ENCODE data around the gene AURKAIP1.
"Not testable (repeated sequence)": the region's sequence is repeated elsewhere in the genome, so short reads cannot be mapped to it uniquely, and the experiment has no call there.

The AURKAIP1 gene

DNA sequence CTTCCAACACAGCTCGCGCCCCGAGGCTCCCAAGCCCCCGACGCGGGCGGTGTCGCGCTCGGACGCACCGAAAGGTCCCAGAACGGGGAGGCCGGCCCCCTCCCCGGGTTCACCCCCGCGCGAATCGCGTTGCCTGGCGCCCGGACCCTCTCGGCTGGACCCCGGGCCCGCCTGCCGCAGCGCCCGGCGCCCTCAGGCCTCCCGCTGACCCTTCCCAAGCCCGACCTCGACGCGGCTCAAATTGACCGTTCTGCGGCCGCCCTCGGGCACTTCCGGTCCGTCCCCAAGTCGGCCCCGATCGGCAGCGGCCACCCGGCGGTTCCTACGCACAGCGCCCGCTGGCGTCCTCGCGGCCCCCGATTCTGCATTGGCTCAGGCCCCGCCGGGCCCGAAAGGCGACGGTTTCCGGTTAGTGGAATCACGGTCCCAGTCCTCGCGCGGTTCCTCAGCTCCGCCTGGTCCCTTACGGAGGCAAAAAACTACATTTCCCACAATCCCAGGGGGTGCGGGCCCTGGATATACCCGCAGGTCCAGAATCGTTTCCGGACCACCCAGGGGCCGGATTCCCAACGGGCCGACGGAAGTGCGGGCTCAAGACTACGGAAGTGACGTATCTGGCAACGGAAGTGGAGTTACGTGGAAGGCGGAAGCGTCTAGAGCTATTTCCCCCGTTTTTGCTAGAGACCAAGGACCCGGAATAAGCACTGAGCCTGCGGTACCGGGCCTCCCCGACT is at the start of gene AURKAIP1:
Gene AURKAIP1, minus strand, starts transcription at position 279 of the 734 bp plus-strand sequence. CDS start 451 bp downstream, outside the sequence.
- peak; percentile 97 for DNase-seq (ENCODE audit: low spot score)

- DNase-seq (ENCODE audit: low spot score), result no peak
Observed at GRCh38 chr1:1424707-1425106, 49.7 kb upstream of the AURKAIP1 start.

GRCh38 chr1:1423245-1423597 is 48.2 kb upstream of the AURKAIP1 start:
- no peak for DNase-seq (ENCODE audit: low spot score)

GRCh38 chr1:1422465-1423244 is 47.6 kb upstream of the AURKAIP1 start:
- no peak for DNase-seq (ENCODE audit: low spot score)

- no peak for DNase-seq (ENCODE audit: low spot score)
Observed at GRCh38 chr1:1421907-1422464, 47.0 kb upstream of the AURKAIP1 start.

DNA sequence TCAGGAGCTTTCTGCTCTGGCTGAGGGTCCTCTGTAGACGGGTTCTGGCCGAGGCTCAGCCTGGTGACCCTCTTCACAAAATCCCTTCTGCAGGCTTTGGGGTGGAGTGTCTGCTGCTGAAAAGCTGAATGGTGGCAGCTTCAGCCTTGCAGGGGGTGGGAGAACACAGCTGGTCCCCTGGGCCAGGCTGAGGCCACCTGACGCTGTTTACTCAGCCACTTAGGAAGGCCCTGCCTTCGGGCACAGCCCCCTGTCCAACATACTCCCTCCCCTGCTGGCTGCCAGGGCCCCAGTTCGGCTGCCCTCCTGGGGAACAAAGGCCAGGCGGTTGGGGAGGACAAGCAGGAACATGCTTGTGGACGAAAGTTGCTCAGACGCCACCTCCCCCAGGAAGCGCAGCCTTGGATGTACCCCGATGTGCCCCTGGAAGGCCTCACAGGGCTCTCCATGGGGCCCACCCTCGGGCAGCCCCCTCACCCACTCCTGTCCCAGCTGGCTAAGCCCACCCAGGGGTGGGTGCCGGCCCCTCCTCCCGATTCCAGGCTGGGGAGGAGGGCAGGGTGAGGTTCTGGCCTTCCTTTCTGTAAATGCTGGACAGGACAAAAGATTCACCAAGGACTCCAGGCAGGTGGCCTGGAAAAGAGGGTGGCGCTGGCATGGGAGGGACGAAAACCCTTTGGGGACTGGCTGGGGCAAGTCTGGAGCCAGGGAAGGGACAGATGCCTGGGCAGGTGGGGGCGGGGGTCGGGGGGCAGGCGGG is 46.3 kb upstream of the AURKAIP1 start, which contains the start of gene ANKRD65:
Gene ANKRD65, minus strand, starts transcription at position 130 of the 760 bp plus-strand sequence. CDS start 271 bp downstream, outside the sequence.
- DNase-seq (ENCODE audit: low spot score), result no peak

DNA sequence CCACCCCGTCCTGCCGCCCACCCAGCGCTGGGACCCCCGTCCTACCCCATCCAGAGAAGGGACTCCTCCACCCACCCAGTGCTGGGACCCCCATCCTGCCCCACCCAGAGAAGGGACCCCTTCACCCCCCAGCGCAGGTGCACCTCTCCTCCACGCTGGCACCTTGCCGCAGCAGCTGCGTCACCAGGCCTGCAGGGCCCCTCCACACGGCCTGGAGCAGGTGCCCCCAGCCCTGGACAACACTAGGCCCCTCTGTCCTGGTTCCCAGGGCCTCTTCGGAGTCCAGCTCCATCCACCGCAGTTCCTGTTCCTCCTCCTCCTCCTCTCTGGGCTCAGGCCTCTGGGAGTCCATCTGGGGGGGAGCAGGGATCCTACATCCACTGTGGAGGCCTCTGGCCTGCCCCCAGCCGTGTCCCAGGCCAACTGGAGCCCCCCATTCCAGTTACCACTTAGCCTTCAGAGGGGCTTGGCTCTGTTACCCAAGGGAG is 45.7 kb upstream of the AURKAIP1 start:
- DNase-seq (ENCODE audit: low spot score), result no peak

DNA sequence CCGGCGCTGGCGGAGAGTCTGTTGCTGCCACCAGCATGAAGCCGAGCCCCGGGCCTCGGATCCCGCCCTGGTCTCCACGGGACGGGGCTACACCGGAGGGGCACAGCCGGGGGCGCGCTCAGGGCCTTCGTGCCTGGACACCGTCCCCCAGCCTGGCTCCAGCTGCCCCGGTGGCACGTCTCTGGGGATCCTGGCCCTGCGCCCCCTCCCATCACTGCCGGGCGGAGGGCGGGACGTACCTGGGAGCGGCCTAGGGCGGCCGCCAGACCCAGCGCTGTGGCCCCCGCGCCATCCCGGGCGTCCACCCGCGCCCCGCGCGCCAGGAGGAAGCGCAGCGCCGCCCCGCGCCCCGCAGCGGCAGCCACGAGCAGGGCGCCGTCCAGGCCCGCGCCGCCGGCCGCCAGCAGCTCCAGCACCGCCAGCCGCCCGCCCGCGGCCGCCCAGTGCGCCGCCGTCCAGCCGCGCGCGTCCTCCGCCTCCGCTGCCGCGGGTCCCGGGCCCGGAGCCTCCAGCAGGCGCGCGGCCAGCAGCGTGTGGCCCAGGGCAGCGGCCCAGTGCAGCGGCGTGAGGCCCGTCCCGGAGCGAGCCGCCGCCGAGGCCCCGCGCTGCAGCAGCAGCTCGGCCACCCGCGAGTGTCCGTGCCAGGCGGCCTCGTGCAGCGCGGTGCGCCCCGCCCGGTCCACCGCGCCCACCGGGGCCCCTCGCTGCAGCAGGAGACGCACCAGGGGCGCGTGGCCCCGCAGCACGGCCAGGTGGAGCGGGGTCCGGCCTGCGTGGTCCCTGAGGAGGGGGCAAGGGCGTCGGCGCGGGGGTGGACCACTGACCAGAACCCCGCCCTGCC is 45.0 kb upstream of the AURKAIP1 start:
- DNase-seq (ENCODE audit: low spot score), result peak; percentile 3

- no peak for DNase-seq (ENCODE audit: low spot score)
Observed at GRCh38 chr1:1419363-1419812, 44.4 kb upstream of the AURKAIP1 start.

DNA sequence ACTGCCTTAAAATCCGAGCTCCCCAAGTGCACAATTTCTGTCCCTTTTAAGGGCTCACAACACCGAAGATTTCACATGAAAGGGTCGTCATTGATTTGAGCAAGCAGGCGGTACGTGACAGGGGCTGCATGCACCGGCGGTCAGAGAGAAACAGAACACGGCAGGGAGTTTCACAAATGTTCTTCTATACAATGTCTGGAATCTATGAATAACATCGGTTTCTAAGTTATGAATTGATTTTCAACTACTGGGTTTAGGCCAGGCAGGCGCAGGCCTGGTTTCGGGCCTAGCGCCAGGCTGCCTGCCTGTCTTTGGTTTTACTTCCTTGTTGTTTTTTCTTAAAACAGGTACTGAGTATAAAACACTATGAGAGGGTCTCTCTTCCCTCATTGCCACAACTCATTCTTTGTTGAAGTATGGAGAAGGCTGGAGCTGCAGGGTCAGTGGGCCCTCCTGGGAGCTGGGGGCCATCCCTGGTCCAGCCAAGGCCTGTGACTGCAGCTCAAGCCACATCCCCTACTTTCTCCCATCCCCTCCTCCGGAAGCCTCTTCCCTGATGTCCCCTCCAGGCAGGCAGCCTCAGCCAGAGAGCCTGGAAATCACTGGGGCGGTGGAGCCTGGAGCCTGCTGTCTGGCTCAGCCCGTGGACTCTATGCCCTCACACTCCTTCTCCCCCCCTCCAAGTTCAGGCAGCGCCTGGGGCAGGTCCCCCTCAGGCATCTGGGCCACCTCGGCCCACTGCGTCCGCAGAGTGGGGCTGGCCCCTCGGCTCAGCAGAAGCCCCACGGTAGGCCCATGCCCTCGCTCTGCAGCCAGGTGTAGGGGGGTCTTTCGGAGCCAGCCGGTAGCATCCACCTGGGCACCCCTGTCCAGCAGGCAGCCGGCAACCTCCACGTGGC is 43.7 kb upstream of the AURKAIP1 start:
- no peak for DNase-seq (ENCODE audit: low spot score)

DNA sequence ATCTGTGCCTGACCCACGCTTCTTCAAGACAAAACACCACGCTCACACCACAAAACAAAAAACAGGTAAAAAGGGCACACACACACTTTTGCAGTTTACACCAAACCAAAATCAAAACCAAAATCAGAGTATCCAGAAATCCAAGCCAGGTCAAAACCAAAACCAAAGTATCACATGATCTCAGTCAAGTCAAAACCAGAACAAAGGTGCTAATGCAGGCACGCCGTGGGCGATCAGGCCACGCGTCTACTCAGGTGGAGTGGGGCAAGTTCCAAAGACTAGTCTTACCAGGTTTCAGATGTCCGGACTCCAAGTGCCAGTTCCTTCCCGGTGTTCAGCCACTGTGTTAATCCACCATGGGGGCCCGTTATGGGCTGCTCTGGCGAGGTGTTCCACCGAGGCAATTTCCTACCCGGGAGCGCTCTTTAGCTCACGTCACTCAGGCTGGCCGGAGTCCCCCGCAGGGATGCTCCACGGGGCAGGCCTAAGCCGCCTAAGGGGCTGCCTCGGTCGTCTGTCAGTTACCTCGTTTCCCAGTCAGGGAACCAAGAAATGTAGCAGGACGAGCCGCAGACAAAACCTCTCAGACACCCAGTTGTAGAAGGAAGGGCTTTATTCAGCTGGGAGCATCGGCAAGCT is 42.9 kb upstream of the AURKAIP1 start:
- DNase-seq (ENCODE audit: low spot score), result not testable (repeated sequence)

DNA sequence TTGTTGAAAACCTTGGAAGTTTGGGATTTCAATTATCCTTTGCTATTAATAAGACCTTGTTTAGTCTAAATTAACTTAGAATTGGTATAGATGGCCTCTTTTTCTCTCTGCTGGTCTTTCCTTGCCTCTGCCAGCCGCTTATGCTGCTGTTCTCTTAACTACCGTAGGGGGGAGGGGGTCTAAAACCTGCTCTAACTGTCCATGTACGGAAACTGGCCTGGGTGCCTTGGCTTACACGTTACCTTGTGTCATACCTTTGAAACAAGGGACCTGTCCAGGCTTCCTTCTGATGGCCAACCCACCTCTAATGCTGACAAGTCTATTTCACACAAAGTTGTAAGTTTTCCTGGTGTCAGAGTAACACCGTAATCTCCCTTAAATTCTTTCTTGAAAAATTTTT is 42.4 kb upstream of the AURKAIP1 start:
- DNase-seq (ENCODE audit: low spot score), result not testable (repeated sequence)

GRCh38 chr1:1415751-1416150 is 40.7 kb upstream of the AURKAIP1 start:
- DNase-seq (ENCODE audit: low spot score), result no peak

DNA sequence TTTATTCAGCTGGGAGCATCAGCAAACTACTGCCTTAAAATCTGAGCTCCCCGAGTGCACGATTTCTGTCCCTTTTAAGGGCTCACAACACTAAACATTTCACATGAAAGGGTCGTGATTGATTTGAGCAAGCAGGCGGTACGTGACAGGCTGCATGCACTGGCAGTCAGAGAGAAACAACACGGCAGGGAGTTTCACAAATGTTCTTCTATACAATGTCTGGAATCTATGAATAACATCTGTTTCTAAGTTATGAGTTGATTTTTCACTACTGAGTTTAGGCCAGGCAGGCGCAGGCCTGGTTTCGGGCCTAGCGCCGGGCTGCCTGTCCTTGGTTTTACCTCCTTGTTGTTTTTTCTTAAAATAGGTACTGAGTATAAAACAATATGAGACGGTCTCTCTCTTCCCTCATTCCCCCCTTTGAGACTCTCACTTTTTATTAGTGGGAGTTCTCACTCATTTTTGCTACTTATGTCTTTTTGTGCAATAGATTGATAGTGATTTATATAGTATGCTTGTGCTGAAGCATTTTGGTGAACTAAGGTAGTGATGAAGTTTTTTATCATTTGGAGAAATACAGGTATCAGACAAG is 37.4 kb upstream of the AURKAIP1 start:
- not testable (repeated sequence) for DNase-seq (ENCODE audit: low spot score)

GRCh38 chr1:1411626-1412025 is 36.6 kb upstream of the AURKAIP1 start:
- no peak for DNase-seq (ENCODE audit: low spot score)

DNA sequence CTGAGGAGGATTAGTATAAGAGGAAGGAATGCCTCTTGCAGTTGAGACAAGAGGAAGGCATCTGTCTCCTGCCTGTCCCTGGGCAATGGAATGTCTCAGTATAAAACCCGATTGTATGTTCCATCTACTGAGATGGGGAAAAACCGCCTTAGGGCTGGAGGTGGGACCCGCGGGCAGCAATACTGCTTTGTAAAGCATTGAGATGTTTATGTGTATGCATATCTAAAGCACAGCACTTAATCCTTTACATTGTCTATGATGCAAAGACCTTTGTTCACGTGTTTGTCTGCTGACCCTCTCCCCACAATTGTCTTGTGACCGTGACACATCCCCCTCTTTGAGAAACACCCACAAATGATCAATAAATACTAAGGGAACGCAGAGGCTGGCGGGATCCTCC is 35.2 kb upstream of the AURKAIP1 start:
- DNase-seq (ENCODE audit: low spot score), result not testable (repeated sequence)

DNA sequence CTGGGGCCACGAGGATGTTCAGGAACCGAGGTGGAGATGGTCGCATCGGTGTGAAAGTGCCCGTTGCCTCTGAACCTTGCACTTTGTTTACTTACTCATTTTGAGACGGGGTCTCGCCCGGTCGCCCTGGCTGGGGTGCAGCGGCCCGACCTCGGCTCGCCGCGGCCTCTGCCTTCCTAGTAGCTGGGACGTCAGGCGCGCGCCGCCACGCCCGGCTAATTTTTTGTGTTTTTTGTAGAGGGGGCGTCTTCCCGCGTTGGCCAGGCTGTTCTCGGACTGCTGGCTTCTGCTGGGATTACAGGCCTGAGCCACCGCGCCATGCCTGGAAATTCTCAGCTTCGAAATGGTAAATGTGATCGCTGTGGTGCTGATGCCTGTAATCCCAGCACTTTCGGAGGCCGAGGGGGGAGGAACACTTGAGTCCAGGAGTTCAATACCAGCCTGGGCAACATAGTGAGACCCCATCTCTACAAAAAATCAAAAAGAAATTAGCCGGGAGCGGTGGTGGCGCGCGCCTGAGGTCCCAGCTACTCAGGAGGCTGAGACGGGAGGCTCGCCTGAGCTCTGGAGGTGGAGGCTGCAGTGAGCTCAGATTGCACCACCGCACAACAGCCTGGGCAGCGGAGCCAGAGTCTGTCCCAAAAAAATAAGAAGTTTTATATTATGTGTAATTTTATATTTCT is 32.8 kb upstream of the AURKAIP1 start:
- no peak for DNase-seq (ENCODE audit: low spot score)

Measured in germinal center (tissue), 1 donor.